Spinal cord (tissue), 4 donors: Measurements from ENCODE around the gene RELB. TPM values are rescaled to one million over a fixed set of nuclear protein-coding genes. Genes with fewer than 3 reads are reported as not detected.

ENCODE experiments used
- polyA plus RNA-seq, 2 donors: library from polyadenylated mRNA; unstranded; fragments of 120-200 nt; gene quantifications; one replicate each; pipeline ENCODE4 v1.2.1, GENCODE V29; 2013; ENCODE audit not compliant: insufficient read length in 2 of 2
- small RNA-seq: library from RNA; depleted of rRNA; stranded (forward); fragments of <200 nt; gene quantifications from one replicate; pipeline ENCODE3, GENCODE V24; 2014; ENCODE audit warnings: low replicate concordance
- total RNA-seq, 2 donors: library from RNA; depleted of rRNA in 1 of 2; stranded (reverse); fragments of 120-200 nt in 1 of 2; fragments of >200 nt in 1 of 2; gene quantifications; one replicate each; pipeline versions ENCODE4 v1.2.3 to v1.2.4, GENCODE V29; 2013 to 2014

The RELB gene
- total and polyA plus RNA-seq, 4 donors, result 2.4 to 4.0 (median 3.4) TPM

Small RNAs within 50 kb of the gene (small RNA-seq; reads per million reads assigned to genes)
- not detected for gene RNU6-611P

Other genes with a start within 250 kb of the RELB start
- not detected for gene CBLC, start 223.6 kb upstream of the RELB start, total RNA-seq
- gene CBLC, start 223.6 kb upstream of the RELB start, polyA plus RNA-seq, result under 1 TPM; 0.25 to 0.44 TPM
- gene BCAM, start 192.4 kb upstream of the RELB start, total RNA-seq, result 10 to 100 TPM; 24.1 to 34.3 TPM
- 10 to 100 TPM; 30.1 to 43.8 TPM for gene BCAM, start 192.4 kb upstream of the RELB start, polyA plus RNA-seq
- 10 to 100 TPM; 29.8 to 85.0 TPM for gene NECTIN2, start 155.2 kb upstream of the RELB start, total RNA-seq
- gene NECTIN2, start 155.2 kb upstream of the RELB start, polyA plus RNA-seq, result 10 to 100 TPM; 63.3 to 78.3 TPM
- 10 to 100 TPM; 21.8 to 34.5 TPM for gene TOMM40, start 110.2 kb upstream of the RELB start, total RNA-seq
- gene TOMM40, start 110.2 kb upstream of the RELB start, polyA plus RNA-seq, result 10 to 100 TPM; 61.4 to 66.1 TPM
- gene APOE, start 95.7 kb upstream of the RELB start, total RNA-seq, result 100 to 1,000 TPM; 317 to 945 TPM
- gene APOE, start 95.7 kb upstream of the RELB start, polyA plus RNA-seq, result 100 to 1,000 TPM; 735 to 762 TPM
- 10 to 100 TPM; 28.3 to 93.9 TPM for gene APOC1, start 86.9 kb upstream of the RELB start, total RNA-seq
- gene APOC1, start 86.9 kb upstream of the RELB start, polyA plus RNA-seq, result 100 to 1,000 TPM; 101 to 103 TPM
- under 1 TPM in 1 of 2 donors, not detected in 1; 0.22 TPM for gene APOC4, start 59.2 kb upstream of the RELB start, total RNA-seq
- not detected for gene APOC4, start 59.2 kb upstream of the RELB start, polyA plus RNA-seq
- 10 to 100 TPM; 10.1 to 14.8 TPM for gene APOC2, start 55.4 kb upstream of the RELB start, total RNA-seq
- gene APOC2, start 55.4 kb upstream of the RELB start, polyA plus RNA-seq, result 10 to 100 TPM; 26.9 to 35.8 TPM
- gene CLPTM1, start 46.1 kb upstream of the RELB start, total RNA-seq, result 10 to 100 TPM; 53.9 to 64.3 TPM
- 100 to 1,000 TPM; 157 to 158 TPM for gene CLPTM1, start 46.1 kb upstream of the RELB start, polyA plus RNA-seq
- 10 to 100 TPM; 11.6 to 35.0 TPM for gene CLASRP, start 37.6 kb downstream of the RELB start, total RNA-seq
- gene CLASRP, start 37.6 kb downstream of the RELB start, polyA plus RNA-seq, result 10 to 100 TPM; 60.6 to 97.3 TPM
- under 1 TPM; 0.22 to 0.69 TPM for gene ZNF296, start 75.0 kb downstream of the RELB start, total RNA-seq
- 1 to 10 TPM; 2.7 to 3.4 TPM for gene ZNF296, start 75.0 kb downstream of the RELB start, polyA plus RNA-seq
- gene GEMIN7, start 77.8 kb downstream of the RELB start, total RNA-seq, result 10 to 100 TPM; 14.4 to 15.4 TPM
- gene GEMIN7, start 77.8 kb downstream of the RELB start, polyA plus RNA-seq, result 10 to 100 TPM; 24.0 to 27.4 TPM
- 10 to 100 TPM; 14.4 to 25.8 TPM for gene PPP1R37, start 91.7 kb downstream of the RELB start, total RNA-seq
- 10 to 100 TPM; 37.2 to 39.6 TPM for gene PPP1R37, start 91.7 kb downstream of the RELB start, polyA plus RNA-seq
- under 1 TPM; 0.44 to 0.99 TPM for gene NKPD1, start 159.5 kb downstream of the RELB start, total RNA-seq
- 1 to 10 TPM; 1.1 to 1.4 TPM for gene NKPD1, start 159.5 kb downstream of the RELB start, polyA plus RNA-seq
- 10 to 100 TPM in 1 of 2 donors, 1 to 10 TPM in 1; 7.0 to 22.7 TPM for gene TRAPPC6A, start 176.8 kb downstream of the RELB start, total RNA-seq
- 10 to 100 TPM; 22.2 to 26.2 TPM for gene TRAPPC6A, start 176.8 kb downstream of the RELB start, polyA plus RNA-seq
- 1 to 10 TPM; 2.3 to 3.0 TPM for gene BLOC1S3, start 177.3 kb downstream of the RELB start, total RNA-seq
- 10 to 100 TPM; 13.7 to 15.1 TPM for gene BLOC1S3, start 177.3 kb downstream of the RELB start, polyA plus RNA-seq
- gene EXOC3L2, start 243.9 kb downstream of the RELB start, total RNA-seq, result 1 to 10 TPM in 1 of 2 donors, under 1 TPM in 1; 0.99 to 2.9 TPM
- gene EXOC3L2, start 243.9 kb downstream of the RELB start, polyA plus RNA-seq, result under 1 TPM; 0.19 to 0.92 TPM
- gene MARK4, start 249.8 kb downstream of the RELB start, total RNA-seq, result 10 to 100 TPM; 27.2 to 41.5 TPM
- gene MARK4, start 249.8 kb downstream of the RELB start, polyA plus RNA-seq, result 100 to 1,000 TPM in 1 of 2 donors, 10 to 100 TPM in 1; 83.9 to 105 TPM